H1 (cell line): ENCODE data around the gene CPTP. TPM values are rescaled to one million over a fixed set of nuclear protein-coding genes. Genes with fewer than 3 reads are reported as not detected.

Source experiments
- HDAC6 ChIP-seq: IDR thresholded peaks from one replicate; pipeline ENCODE4 v1.7.1; 2012; ENCODE audit warnings: low read depth, mild to moderate bottlenecking, inconsistent platforms, low read length, moderate library complexity
- polyA plus RNA-seq, 7 experiments: library from polyadenylated mRNA; depleted of rRNA in 3 of 7; stranded (reverse) in 5 of 7; unstranded in 2 of 7; fragments of >200 nt in 5 of 7; fragments of 200-250 nt in 2 of 7; gene quantifications; 1 replicate in 5 of 7; 2 replicates in 1 of 7; 4 replicates in 1 of 7; pipeline versions ENCODE4 v1.2.1 to v1.2.3, GENCODE V29; 2011 to 2013; ENCODE audit warnings: missing spikeins in 2 of 7, mixed read lengths in 2 of 7
- total RNA-seq: library from RNA; stranded (reverse); fragmentation: NEBNext Ultra II Directional; extraction: Animal tissue kit (Norgen Biotek cat#: 25700); gene quantifications from 2 replicates; pipeline ENCODE4 v1.2.1, GENCODE V29; 2021
- TF ChIP-seq, protein P1 (sequence below): fragments of 300-600 bp; sonication (generic); IDR thresholded peaks from 2 replicates; pipeline ENCODE4 v1.7.1; 2012; ENCODE audit warnings: low read length, moderate library complexity, mild to moderate bottlenecking, inconsistent platforms; ENCODE audit not compliant: insufficient replicate concordance

CPTP gene
- total and polyA plus RNA-seq, 2 of the 8 experiments (the other 6 are each of a cell fraction or from before 2014, with no cell fraction given), result 8.1 to 10.6 TPM

- TF ChIP-seq, protein P1, sequence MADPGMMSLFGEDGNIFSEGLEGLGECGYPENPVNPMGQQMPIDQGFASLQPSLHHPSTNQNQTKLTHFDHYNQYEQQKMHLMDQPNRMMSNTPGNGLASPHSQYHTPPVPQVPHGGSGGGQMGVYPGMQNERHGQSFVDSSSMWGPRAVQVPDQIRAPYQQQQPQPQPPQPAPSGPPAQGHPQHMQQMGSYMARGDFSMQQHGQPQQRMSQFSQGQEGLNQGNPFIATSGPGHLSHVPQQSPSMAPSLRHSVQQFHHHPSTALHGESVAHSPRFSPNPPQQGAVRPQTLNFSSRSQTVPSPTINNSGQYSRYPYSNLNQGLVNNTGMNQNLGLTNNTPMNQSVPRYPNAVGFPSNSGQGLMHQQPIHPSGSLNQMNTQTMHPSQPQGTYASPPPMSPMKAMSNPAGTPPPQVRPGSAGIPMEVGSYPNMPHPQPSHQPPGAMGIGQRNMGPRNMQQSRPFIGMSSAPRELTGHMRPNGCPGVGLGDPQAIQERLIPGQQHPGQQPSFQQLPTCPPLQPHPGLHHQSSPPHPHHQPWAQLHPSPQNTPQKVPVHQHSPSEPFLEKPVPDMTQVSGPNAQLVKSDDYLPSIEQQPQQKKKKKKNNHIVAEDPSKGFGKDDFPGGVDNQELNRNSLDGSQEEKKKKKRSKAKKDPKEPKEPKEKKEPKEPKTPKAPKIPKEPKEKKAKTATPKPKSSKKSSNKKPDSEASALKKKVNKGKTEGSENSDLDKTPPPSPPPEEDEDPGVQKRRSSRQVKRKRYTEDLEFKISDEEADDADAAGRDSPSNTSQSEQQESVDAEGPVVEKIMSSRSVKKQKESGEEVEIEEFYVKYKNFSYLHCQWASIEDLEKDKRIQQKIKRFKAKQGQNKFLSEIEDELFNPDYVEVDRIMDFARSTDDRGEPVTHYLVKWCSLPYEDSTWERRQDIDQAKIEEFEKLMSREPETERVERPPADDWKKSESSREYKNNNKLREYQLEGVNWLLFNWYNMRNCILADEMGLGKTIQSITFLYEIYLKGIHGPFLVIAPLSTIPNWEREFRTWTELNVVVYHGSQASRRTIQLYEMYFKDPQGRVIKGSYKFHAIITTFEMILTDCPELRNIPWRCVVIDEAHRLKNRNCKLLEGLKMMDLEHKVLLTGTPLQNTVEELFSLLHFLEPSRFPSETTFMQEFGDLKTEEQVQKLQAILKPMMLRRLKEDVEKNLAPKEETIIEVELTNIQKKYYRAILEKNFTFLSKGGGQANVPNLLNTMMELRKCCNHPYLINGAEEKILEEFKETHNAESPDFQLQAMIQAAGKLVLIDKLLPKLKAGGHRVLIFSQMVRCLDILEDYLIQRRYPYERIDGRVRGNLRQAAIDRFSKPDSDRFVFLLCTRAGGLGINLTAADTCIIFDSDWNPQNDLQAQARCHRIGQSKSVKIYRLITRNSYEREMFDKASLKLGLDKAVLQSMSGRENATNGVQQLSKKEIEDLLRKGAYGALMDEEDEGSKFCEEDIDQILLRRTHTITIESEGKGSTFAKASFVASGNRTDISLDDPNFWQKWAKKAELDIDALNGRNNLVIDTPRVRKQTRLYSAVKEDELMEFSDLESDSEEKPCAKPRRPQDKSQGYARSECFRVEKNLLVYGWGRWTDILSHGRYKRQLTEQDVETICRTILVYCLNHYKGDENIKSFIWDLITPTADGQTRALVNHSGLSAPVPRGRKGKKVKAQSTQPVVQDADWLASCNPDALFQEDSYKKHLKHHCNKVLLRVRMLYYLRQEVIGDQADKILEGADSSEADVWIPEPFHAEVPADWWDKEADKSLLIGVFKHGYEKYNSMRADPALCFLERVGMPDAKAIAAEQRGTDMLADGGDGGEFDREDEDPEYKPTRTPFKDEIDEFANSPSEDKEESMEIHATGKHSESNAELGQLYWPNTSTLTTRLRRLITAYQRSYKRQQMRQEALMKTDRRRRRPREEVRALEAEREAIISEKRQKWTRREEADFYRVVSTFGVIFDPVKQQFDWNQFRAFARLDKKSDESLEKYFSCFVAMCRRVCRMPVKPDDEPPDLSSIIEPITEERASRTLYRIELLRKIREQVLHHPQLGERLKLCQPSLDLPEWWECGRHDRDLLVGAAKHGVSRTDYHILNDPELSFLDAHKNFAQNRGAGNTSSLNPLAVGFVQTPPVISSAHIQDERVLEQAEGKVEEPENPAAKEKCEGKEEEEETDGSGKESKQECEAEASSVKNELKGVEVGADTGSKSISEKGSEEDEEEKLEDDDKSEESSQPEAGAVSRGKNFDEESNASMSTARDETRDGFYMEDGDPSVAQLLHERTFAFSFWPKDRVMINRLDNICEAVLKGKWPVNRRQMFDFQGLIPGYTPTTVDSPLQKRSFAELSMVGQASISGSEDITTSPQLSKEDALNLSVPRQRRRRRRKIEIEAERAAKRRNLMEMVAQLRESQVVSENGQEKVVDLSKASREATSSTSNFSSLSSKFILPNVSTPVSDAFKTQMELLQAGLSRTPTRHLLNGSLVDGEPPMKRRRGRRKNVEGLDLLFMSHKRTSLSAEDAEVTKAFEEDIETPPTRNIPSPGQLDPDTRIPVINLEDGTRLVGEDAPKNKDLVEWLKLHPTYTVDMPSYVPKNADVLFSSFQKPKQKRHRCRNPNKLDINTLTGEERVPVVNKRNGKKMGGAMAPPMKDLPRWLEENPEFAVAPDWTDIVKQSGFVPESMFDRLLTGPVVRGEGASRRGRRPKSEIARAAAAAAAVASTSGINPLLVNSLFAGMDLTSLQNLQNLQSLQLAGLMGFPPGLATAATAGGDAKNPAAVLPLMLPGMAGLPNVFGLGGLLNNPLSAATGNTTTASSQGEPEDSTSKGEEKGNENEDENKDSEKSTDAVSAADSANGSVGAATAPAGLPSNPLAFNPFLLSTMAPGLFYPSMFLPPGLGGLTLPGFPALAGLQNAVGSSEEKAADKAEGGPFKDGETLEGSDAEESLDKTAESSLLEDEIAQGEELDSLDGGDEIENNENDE, result no peak
- no peak for TF ChIP-seq HDAC6
Measured at GRCh38 chr1:1275836-1276235, 48.8 kb upstream of the CPTP start (continued).
